Measurements from ENCODE around the gene RPS6KA4.
"Not testable (repeated sequence)": the region's sequence is repeated elsewhere in the genome, so short reads cannot be mapped to it uniquely, and the experiment has no call there.

Gene RPS6KA4

GRCh38 chr11:64388894-64389293 is 29.9 kb downstream of the RPS6KA4 start:
- no peak for DNase-seq

GRCh38 chr11:64389851-64390250 is 30.9 kb downstream of the RPS6KA4 start:
- DNase-seq, result no peak

DNA sequence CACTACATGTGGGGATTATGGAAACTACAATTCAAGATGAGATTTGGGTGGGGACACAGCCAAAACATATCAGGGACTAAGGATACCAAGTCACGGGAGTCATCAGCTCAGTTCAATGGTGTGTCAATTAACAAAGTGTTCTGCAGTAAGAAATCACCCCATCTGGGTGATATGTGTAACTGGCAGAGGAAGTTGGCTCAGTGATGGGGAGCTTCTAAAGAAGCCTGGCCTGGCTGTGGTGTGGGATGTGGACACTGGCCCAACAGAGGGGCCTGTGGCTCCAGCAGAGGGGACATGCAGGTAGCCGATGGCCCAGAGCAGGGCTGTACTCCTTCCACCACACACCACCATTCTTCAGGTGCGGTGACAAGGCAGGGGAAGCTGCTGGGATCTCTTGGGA is 31.6 kb downstream of the RPS6KA4 start:
- DNase-seq, result no peak

GRCh38 chr11:64391839-64392238 is 32.9 kb downstream of the RPS6KA4 start:
- DNase-seq, result no peak

DNA sequence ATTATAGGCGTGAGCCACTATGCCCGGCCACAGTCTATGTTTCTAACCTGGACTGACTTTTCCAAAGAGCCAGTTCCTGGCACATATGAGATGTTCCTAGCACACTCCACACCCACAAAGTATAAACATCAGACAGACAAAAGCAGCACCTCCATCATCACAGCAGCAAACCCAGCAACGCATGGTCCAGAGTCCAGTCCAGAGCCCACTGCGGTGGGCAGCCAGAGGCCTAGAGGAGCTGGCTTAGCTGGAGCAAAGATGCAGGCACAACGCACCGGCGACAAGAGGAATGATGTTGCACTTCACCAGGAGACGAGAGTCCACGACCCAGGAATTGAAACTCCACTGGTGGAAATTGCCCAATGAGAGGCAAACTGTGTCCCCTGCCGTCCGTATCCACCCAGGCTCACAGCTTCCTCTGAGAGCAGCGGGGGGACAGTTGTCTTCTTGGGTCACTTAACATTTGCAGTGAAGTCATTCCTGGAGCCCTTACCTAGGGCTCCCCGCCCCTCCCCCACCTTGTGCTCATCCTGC is 36.6 kb downstream of the RPS6KA4 start:
- DNase-seq, result no peak

DNA sequence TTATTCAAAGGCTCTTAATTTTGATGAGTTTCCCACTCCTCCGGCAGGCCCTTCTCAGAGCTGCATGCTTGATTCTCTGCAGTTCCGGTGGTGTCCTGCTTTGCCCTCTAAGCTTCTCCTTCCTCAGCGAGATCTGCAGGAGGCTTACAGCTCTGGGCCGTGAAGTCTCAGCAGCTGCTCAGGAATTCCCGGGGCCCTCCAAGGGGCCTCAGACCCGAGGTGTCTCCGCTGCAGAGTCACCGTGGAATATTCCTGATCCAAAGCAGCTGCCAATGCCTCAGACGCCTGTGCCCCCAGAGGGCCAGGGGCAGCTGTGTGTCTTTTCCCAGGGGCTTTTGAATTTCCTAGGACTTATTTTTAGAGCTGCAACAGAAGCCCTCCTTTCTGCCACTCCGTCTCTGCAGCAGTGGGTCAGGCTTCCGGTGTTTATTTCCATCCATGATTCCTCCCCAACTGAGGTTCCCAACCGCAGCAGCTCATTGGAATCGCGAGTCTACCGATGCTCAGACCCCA is 37.2 kb downstream of the RPS6KA4 start:
- DNase-seq, result peak; percentile 18

DNA sequence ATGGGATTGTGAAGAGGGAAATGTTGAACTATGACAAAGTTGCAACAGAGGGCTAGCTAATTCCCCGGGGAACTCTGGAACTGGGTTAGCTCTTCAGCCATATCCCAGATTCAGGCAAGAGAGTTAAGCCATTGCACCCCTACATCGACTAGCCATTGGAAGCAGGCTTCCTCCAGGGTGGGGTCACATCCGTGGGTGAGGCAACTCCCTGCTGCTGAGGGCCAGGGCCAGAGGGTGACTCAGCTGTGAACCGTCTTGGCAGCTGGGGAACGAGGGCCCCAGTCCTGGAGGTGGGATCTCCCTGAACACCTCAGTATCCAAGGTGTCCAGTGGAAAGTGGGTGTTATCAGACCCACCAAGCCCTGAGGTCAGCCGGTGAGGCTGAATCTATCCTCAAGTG is 41.1 kb downstream of the RPS6KA4 start:
- no peak for DNase-seq

DNA sequence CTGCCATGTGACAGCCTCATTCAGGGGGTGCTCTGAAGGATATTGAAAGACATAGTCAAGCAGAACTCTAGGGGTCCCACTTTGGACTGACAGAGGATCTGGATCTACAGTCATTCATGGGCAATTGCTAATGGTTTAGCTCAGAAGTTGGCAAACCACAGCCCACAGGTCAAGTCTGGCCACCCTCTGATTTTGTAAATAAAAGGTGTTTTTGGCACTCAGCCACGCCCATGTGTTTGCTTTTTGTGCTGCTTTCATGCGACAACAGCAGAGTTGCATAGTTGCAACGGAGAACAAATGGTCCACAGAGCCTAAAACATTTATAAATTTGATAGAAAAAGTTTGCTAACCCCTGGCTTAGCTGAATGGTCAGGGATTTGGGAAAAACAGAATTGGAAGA is 41.7 kb downstream of the RPS6KA4 start:
- no peak for DNase-seq

DNA sequence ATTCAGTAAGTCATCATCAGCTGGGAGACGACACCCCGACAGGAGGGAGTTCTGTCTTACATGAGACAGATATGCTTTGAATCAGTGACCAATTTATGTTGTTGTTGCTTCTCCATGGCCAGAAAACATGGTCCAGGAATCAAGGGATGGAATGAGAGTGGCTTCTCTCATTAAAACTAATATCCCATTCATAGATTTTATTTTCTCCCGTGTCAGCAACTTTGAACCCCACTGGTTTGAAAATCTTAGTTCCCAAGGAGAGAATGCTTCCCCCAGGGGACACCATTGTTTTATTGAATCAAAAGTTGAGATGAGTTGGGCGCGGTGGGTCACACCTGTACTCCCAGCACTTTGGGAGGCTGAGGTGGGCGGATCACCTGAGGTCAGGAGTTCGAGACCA is 42.8 kb downstream of the RPS6KA4 start:
- DNase-seq, result no peak

- DNase-seq, result no peak
Measured at GRCh38 chr11:64403106-64403505, 44.1 kb downstream of the RPS6KA4 start.

DNA sequence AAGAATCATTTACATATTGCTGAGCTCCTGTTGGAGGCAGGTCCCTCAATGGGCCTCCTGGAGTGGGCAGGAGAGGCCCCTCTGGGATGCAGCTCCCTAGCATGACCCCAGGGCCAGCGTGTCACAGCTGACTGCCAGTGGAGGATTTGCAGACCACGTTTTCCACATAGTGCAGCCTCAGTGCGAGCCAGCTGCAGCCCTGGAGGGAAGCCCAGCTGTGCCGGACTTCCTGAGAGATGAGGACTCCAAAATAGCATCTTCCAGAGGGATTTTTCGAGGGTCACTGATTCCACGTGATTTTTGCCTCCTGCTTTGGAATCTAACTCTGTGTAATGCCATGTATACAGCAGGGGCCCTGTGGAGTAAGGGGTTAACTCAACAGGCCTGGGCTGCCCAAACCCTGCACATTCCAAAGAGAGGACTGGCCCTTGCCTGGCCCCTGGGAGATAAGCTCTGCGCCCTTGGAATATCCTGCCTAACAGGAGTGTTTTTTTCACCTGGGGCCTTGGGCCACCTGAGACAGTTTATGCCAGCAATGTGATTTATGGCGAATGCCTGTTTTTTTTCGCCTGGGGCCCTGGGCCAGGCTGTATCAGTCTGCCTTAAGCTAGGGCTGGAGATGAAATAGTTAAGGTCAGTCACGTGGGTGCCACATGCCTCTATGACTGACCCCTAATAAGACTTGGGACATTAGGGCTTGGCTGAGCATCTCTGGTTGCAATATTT is 47.4 kb downstream of the RPS6KA4 start:
- DNase-seq, result no peak

- no peak for DNase-seq
Measured at GRCh38 chr11:64407221-64407620, 48.3 kb downstream of the RPS6KA4 start.

- DNase-seq, result no peak
Measured at GRCh38 chr11:64407630-64408029, 48.7 kb downstream of the RPS6KA4 start.

GRCh38 chr11:64409278-64409677 is 50.3 kb downstream of the RPS6KA4 start:
- no peak for DNase-seq

GRCh38 chr11:64409707-64410403 is 50.9 kb downstream of the RPS6KA4 start:
- no peak for DNase-seq

DNA sequence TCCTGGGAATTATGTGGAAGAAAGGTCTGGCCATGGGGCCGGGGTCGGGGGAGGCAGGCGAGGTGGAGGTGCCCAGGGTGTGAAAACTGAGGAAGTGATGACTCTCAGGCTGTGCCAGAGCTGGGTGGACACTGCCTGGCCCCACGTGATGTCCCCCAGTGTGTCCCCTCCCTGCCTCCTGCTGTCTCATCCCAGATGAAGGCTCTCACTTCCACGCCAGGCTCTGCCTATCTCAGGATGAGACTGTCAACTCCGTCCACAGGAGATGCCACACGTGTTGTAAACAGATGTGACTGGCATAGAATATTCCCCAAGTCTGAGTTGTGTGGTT is 51.4 kb downstream of the RPS6KA4 start:
- no peak for DNase-seq

DNA sequence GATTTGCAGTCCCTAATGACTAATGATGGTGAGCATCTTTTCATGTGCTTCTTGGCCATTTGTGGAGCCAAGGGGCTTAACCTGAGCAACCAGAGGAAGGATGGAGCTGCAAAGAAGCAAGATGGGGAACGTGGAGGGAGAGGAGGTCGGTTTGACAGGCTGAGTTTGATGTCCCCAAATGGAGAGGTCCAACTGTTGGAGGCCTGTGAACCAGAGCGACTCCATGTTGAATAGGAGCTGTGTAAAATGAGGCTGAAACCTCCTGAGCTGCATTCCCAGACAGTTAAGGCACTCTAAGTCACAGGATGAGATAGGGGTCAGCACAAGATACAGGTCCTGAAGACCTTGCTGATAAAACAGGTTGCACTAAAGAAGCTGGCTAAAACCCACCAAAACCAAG is 54.5 kb downstream of the RPS6KA4 start:
- no peak for DNase-seq

- no peak for DNase-seq
Measured at GRCh38 chr11:64415286-64415685, 56.3 kb downstream of the RPS6KA4 start.

- DNase-seq, result no peak
Measured at GRCh38 chr11:64415996-64416728, 57.2 kb downstream of the RPS6KA4 start.

GRCh38 chr11:64418233-64418632 is 59.3 kb downstream of the RPS6KA4 start:
- not testable (repeated sequence) for DNase-seq

DNA sequence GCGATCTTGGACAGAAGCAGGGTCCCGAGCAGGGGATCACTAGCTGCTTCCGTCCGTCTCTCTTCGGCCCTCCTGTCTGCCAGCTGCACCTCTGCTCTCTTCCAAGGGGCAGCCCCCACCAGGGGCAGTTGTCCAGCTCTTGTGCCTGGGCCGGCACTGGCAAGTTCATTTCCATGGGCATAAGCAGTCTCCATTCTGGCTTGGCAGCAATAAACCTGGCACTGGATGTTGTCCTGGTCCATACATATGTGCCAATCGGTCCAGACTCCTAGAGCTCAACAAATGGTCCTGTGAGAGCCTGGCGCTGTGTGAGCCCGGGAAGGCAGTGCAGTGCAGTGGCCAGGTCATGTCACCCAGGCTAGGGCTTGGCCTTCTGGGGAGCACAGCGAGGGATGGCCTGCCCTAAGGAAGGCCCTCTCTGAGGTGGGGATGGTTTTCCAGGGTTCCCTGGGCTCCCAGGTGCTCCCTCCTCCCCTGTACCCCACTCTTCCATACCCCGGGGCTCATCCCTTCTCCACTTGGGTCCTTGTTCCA is 60.4 kb downstream of the RPS6KA4 start:
- DNase-seq, result no peak

DNA sequence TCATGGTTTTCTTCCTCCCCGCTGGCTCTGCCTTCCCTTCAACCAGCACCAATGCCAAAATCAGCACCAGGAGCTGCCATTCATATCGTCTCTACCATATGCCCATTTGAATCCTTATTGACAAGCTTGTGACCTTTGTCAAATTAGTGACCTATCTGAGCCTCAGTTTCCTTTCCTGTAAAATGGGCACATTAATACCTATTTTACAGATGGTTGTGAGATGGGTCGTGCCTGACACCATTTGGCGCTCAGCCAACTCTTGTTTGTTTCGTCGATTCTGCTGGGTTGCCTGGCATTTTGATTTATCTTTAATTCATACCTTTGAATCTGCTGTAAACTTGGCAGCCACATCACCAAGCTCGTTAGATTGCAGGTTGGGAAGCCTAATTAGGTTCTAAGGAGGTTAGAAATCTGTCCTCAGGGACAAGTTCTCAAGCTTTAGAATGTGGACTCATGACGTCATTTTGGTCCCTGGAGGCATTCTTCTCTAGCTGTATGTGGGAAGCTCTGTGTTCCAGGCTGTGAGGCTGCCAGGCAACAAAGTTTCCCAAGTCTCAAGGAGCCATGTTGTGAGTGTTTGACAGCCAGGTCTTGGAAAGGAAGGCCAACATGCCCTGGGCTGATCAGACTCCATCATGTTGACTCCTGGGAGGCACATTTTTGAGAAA is 61.0 kb downstream of the RPS6KA4 start:
- peak; percentile 67 for DNase-seq

Data from fibroblast of skin of scalp (primary cell).